ENCODE data around the gene EHD3. TPM values are rescaled to one million over a fixed set of nuclear protein-coding genes. Genes with fewer than 3 reads are reported as not detected.

Gene EHD3
- total RNA-seq, 4 donors from 2014 or later: 0.98 to 5.1 (median 3.2) TPM

DNA sequence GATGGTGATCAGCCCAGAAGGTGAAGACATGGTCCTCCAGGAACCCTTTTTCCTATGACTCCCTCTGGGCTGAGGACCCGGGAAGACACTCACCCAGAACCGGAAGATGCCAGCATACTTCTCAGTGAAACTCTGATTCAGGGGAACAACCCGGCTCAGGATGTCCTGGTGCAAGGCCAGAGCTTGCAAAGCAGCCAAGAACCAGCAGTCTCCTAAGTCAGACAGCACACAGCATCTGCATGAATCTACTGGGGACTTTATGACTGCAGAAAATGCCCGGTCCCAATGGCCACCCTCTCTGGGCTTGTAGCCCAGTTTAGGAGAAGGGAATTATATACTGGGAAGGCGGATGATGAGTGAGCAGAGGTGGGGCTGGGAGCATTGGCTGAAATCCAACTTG, 31.9 kb upstream of the EHD3 start:
- TF ChIP-seq, protein P1, sequence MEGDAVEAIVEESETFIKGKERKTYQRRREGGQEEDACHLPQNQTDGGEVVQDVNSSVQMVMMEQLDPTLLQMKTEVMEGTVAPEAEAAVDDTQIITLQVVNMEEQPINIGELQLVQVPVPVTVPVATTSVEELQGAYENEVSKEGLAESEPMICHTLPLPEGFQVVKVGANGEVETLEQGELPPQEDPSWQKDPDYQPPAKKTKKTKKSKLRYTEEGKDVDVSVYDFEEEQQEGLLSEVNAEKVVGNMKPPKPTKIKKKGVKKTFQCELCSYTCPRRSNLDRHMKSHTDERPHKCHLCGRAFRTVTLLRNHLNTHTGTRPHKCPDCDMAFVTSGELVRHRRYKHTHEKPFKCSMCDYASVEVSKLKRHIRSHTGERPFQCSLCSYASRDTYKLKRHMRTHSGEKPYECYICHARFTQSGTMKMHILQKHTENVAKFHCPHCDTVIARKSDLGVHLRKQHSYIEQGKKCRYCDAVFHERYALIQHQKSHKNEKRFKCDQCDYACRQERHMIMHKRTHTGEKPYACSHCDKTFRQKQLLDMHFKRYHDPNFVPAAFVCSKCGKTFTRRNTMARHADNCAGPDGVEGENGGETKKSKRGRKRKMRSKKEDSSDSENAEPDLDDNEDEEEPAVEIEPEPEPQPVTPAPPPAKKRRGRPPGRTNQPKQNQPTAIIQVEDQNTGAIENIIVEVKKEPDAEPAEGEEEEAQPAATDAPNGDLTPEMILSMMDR (IDR thresholded peaks at IDR 0.05; ENCODE audit: low read depth): no peak

DNA sequence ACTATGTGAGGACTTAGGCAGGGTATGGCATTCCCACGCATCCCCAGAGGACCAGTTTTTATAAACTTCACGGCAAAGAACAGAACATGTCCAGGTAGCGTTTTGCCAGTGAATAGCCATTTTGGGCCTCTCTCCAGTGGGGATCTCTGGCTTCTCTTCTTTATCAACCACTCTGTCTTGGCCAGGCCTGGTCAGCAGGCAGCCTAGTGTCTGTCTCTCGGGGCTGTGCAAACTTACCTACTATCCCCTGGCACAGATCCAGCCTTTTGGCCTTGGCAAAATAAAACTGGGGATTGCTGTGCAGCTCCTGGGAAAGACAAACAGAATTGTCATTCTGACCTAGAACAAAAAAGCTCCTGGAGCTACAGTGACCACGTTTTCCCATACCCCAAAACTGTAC, 31.1 kb upstream of the EHD3 start:
- TF ChIP-seq, protein P1 (IDR thresholded peaks at IDR 0.05; ENCODE audit: low read depth): no peak

DNA sequence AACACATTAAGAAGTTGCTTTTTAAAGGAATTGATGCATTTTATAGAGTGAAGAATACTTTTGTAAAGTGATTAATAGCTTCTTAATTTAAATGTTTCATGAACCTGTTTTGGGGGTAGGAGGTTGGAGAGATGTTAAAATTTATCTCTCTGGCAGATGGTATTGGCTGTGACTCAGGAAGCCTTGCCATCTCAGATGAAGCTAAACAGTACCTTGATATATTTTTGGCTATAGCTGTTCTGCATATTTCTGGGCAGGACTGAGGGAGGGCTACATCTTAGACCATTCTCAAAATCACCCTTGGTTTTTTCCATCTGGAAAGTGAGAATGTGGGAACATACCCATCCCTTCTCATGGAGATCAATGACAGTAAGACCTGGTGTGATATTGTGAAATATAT, 30.0 kb upstream of the EHD3 start:
- TF ChIP-seq, protein P1 (IDR thresholded peaks at IDR 0.05; ENCODE audit: low read depth): no peak

DNA sequence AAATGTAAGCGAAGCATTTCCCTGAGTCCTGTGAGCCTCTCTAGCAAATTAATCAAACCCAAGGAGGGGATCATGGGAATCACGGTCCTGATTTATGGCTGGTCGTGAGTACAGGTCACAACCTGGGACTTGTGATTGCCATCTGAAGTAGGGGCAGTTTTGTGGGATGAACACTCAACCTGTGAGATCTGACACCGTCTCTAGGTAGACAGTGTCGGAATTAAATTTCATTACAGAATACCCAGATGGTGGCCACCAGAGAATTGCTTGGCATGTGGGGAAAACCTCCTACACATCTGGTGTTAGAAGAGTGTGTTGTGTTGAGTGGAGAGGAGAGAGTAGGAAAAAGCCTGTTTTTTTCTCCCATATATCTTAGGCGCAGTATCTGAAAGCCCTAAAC, 29.2 kb upstream of the EHD3 start:
- TF ChIP-seq, protein P1 (IDR thresholded peaks at IDR 0.05; ENCODE audit: low read depth): no peak

DNA sequence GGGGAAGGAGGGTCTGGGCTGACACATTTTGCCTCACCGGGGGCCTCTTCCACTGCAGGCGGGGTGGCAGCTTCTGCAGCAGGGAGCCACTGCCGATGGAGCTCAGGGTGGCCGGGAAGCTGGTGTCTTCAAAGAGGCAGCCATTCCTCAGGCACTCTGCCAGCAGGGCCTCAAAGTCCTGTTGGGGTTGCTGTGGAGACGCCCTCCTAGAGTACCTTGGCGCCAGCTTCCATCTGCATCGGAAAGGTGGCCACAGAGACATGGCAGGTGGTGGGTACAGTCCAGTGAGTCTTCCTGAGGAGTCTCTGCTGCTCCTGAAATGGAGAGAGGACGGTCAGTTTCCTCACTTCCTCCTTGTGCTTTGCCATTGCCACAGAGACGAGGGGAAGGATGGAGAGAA, 28.8 kb upstream of the EHD3 start:
- TF ChIP-seq, protein P1 (IDR thresholded peaks at IDR 0.05; ENCODE audit: low read depth): no peak

DNA sequence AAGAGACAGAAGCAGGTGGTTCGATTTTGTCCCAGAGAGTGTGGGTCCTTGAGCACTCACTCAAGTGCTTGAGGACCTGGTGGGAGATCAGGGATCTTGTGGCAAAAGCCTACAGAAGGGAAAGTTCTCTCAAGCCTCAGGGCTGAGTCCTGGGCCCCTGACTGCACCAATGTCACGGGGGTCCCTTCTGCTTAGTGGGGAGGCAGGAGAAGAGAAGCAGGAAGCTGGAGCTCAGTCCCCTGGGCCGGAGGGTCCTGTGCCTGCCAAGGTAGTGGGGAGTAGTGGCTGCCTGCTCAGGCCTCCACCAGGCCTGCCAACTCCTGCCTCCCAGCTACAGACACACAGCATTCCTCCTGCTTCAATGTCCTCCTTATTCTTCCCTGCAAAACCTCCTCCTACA, 28.3 kb upstream of the EHD3 start:
- TF ChIP-seq, protein P1 (IDR thresholded peaks at IDR 0.05; ENCODE audit: low read depth): no peak

DNA sequence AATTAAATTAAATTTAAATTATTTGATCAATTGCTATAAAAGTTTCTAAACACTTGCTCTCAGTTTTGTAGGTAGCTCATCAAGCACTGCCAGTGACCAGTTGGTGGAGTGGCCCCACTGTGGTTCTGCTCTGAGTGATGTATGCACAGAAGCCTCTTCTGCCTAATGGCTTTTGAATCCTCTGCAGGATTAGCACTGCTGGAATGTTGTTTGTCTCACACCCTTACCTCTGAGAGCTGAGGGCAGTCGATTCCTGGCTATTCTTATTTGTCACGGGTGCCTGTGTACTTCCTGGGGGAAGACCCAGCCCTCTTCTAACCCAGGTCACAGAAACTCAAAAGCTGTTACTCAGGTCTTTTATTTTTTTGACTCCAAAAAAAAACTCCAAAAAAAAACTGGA, 26.2 kb upstream of the EHD3 start:
- TF ChIP-seq, protein P1 (IDR thresholded peaks at IDR 0.05; ENCODE audit: low read depth): no peak
